ENCODE data around the gene NIP7.

Gene NIP7

GRCh38 chr16:69382421-69382820 is 42.8 kb downstream of the NIP7 start:
- H3K4me2 ChIP-seq = no peak overlapping the region
- H3K27ac ChIP-seq = no peak overlapping the region
- no peaks in the 10 kb centered on the region; the same call in 1 of the 2 replicates for H3K36me3 ChIP-seq (ENCODE audit: insufficient read depth)
- TF ChIP-seq CTCF (conservative IDR thresholded peaks at IDR 0.05; ENCODE audit: low read depth, low read length) = no peak
- no peaks in the 10 kb centered on the region for H4K20me1 ChIP-seq (ENCODE audit: insufficient read depth)
- no peak overlapping the region for H2AFZ ChIP-seq (ENCODE audit: low read depth)
- H3K4me3 ChIP-seq (IDR thresholded peaks at IDR 0.05; ENCODE audit: insufficient read depth, low read depth, low read length) = no peak overlapping the region
- peaks cover 29% of the 10 kb centered on the region for H3K79me2 ChIP-seq (ENCODE audit: insufficient read depth, low read depth)
- no peak overlapping the region for H3K9ac ChIP-seq
- H3K4me1 ChIP-seq (ENCODE audit: low read depth, poor library complexity, severe bottlenecking) = peaks cover 17% of the 10 kb centered on the region
- H3K27me3 ChIP-seq (ENCODE audit: insufficient read depth, low read depth) = no peaks in the 10 kb centered on the region

GRCh38 chr16:69384974-69385373 is 45.4 kb downstream of the NIP7 start:
- H3K4me3 ChIP-seq (IDR thresholded peaks at IDR 0.05; ENCODE audit: insufficient read depth, low read depth, low read length) = no peak overlapping the region
- H3K27me3 ChIP-seq (ENCODE audit: insufficient read depth, low read depth) = no peaks in the 10 kb centered on the region
- H2AFZ ChIP-seq (ENCODE audit: low read depth) = peak overlapping the region; percentile 50; the same call in 1 of the 2 replicates
- no peak for TF ChIP-seq CTCF (conservative IDR thresholded peaks at IDR 0.05; ENCODE audit: low read depth, low read length)
- H3K27ac ChIP-seq = peak overlapping the region; percentile 59
- H4K20me1 ChIP-seq (ENCODE audit: insufficient read depth) = no peaks in the 10 kb centered on the region
- H3K9ac ChIP-seq = peak overlapping the region; percentile 85
- H3K79me2 ChIP-seq (ENCODE audit: insufficient read depth, low read depth) = peaks cover 29% of the 10 kb centered on the region
- H3K36me3 ChIP-seq (ENCODE audit: insufficient read depth) = no peaks in the 10 kb centered on the region; the same call in 1 of the 2 replicates
- peak overlapping the region; percentile 100 for H3K4me2 ChIP-seq
- H3K4me1 ChIP-seq (ENCODE audit: low read depth, poor library complexity, severe bottlenecking) = peaks cover 17% of the 10 kb centered on the region

GRCh38 chr16:69386596-69386995 is 47.0 kb downstream of the NIP7 start:
- H3K9ac ChIP-seq = no peak overlapping the region; the same call in 1 of the 2 replicates
- no peak overlapping the region for H3K4me3 ChIP-seq (IDR thresholded peaks at IDR 0.05; ENCODE audit: insufficient read depth, low read depth, low read length)

More at GRCh38 chr16:69386596-69386995, 47.0 kb downstream of the NIP7 start:
- peaks cover 17% of the 10 kb centered on the region for H3K4me1 ChIP-seq (ENCODE audit: low read depth, poor library complexity, severe bottlenecking)
- H3K27ac ChIP-seq = no peak overlapping the region
- H2AFZ ChIP-seq (ENCODE audit: low read depth) = peak overlapping the region; percentile 93
- H3K36me3 ChIP-seq (ENCODE audit: insufficient read depth) = no peaks in the 10 kb centered on the region; the same call in 1 of the 2 replicates
- H4K20me1 ChIP-seq (ENCODE audit: insufficient read depth) = no peaks in the 10 kb centered on the region
- no peak for TF ChIP-seq CTCF (conservative IDR thresholded peaks at IDR 0.05; ENCODE audit: low read depth, low read length)
- H3K27me3 ChIP-seq (ENCODE audit: insufficient read depth, low read depth) = no peaks in the 10 kb centered on the region
- H3K4me2 ChIP-seq = peak overlapping the region; percentile 46
- H3K79me2 ChIP-seq (ENCODE audit: insufficient read depth, low read depth) = peaks cover 29% of the 10 kb centered on the region

Data from KMS-11 (cell line).